ENCODE results near the gene MRPS18B.

- no peak for TF ChIP-seq POLR2AphosphoS5 (IDR thresholded peaks at IDR 0.05)
- no peak for TF ChIP-seq CTCF (IDR thresholded peaks at IDR 0.05)
- TF ChIP-seq POLR2A (IDR thresholded peaks at IDR 0.05), result no peak
- TF ChIP-seq EP300 (IDR thresholded peaks at IDR 0.05), result no peak
These were observed 25.4 kb upstream of the MRPS18B start for GRCh38 chr6:30592287-30592686.

All from gastroesophageal sphincter (tissue), 3 donors.